ENCODE data around the gene FRYL.

FRYL gene

GRCh38 chr4:48556268-48556667 is 223.8 kb downstream of the FRYL start:
- Histone ChIP-seq H3K9me2 (replicated peaks; ENCODE audit: low read depth, low read length) (no peaks in the 10 kb centered on the region), H2AFZ (ENCODE audit: low read length) (no peak overlapping the region), H3K27me3 (ENCODE audit: insufficient read depth, low read length, poor library complexity, severe bottlenecking) (no peaks in the 10 kb centered on the region), H3K9me3 (ENCODE audit: insufficient read depth, low read depth, low read length) (no peaks in the 10 kb centered on the region), H3F3A (ENCODE audit: low read depth) (no peaks in the 10 kb centered on the region), H3K36me3 (ENCODE audit: insufficient read depth, low read length) (peaks cover 63% of the 10 kb centered on the region), H3K4me2 (ENCODE audit: low read depth, low read length, poor library complexity, severe bottlenecking) (no peak overlapping the region), H4K20me1 (ENCODE audit: insufficient read depth, low read length, poor library complexity, severe bottlenecking) (no peaks in the 10 kb centered on the region), H3K4me1 (ENCODE audit: insufficient read depth, low read length, poor library complexity, severe bottlenecking) (no peaks in the 10 kb centered on the region), H3K79me2 (ENCODE audit: insufficient read depth, low read length) (no peaks in the 10 kb centered on the region), H3K9ac (ENCODE audit: low read depth, low read length, poor library complexity, severe bottlenecking) (no peak overlapping the region), H3K4me3 (ENCODE audit: low read length, poor library complexity, severe bottlenecking) (no peak overlapping the region)
- TF ChIP-seq CTCF (conservative IDR thresholded peaks at IDR 0.05; ENCODE audit: low read length) (no peak), EZH2phosphoT487 (IDR thresholded peaks at IDR 0.05; ENCODE audit: borderline replicate concordance) (no peak)

GRCh38 chr4:48554606-48555005 is 225.5 kb downstream of the FRYL start:
- H3K79me2 ChIP-seq (ENCODE audit: insufficient read depth, low read length): no peaks in the 10 kb centered on the region
- H3K4me2 ChIP-seq (ENCODE audit: low read depth, low read length, poor library complexity, severe bottlenecking): no peak overlapping the region
- no peaks in the 10 kb centered on the region for H3K9me2 ChIP-seq (replicated peaks; ENCODE audit: low read depth, low read length)
- H3K36me3 ChIP-seq (ENCODE audit: insufficient read depth, low read length): peaks cover 58% of the 10 kb centered on the region
- H3K27me3 ChIP-seq (ENCODE audit: insufficient read depth, low read length, poor library complexity, severe bottlenecking): no peaks in the 10 kb centered on the region
- no peak overlapping the region for H2AFZ ChIP-seq (ENCODE audit: low read length)
- no peak overlapping the region for H3K4me3 ChIP-seq (ENCODE audit: low read length, poor library complexity, severe bottlenecking)
- no peaks in the 10 kb centered on the region for H3K4me1 ChIP-seq (ENCODE audit: insufficient read depth, low read length, poor library complexity, severe bottlenecking)
- no peak overlapping the region for H3K9ac ChIP-seq (ENCODE audit: low read depth, low read length, poor library complexity, severe bottlenecking)
- no peaks in the 10 kb centered on the region for H4K20me1 ChIP-seq (ENCODE audit: insufficient read depth, low read length, poor library complexity, severe bottlenecking)
- H3K9me3 ChIP-seq (ENCODE audit: insufficient read depth, low read depth, low read length): no peaks in the 10 kb centered on the region
- TF ChIP-seq CTCF (conservative IDR thresholded peaks at IDR 0.05; ENCODE audit: low read length) (no peak), EZH2phosphoT487 (IDR thresholded peaks at IDR 0.05; ENCODE audit: borderline replicate concordance) (no peak)
- H3F3A ChIP-seq (ENCODE audit: low read depth): no peaks in the 10 kb centered on the region

- no peak for TF ChIP-seq EZH2phosphoT487 (IDR thresholded peaks at IDR 0.05; ENCODE audit: borderline replicate concordance)
- no peak for TF ChIP-seq CTCF (conservative IDR thresholded peaks at IDR 0.05; ENCODE audit: low read length)
- Histone ChIP-seq H3F3A (ENCODE audit: low read depth) (no peaks in the 10 kb centered on the region), H3K4me3 (ENCODE audit: low read length, poor library complexity, severe bottlenecking) (no peak overlapping the region), H4K20me1 (ENCODE audit: insufficient read depth, low read length, poor library complexity, severe bottlenecking) (no peaks in the 10 kb centered on the region), H3K9me3 (ENCODE audit: insufficient read depth, low read depth, low read length) (no peaks in the 10 kb centered on the region), H3K9ac (ENCODE audit: low read depth, low read length, poor library complexity, severe bottlenecking) (no peak overlapping the region), H2AFZ (ENCODE audit: low read length) (no peak overlapping the region), H3K9me2 (replicated peaks; ENCODE audit: low read depth, low read length) (no peaks in the 10 kb centered on the region), H3K4me2 (ENCODE audit: low read depth, low read length, poor library complexity, severe bottlenecking) (no peak overlapping the region), H3K27me3 (ENCODE audit: insufficient read depth, low read length, poor library complexity, severe bottlenecking) (no peaks in the 10 kb centered on the region), H3K4me1 (ENCODE audit: insufficient read depth, low read length, poor library complexity, severe bottlenecking) (peaks cover 3% of the 10 kb centered on the region), H3K36me3 (ENCODE audit: insufficient read depth, low read length) (peaks cover 57% of the 10 kb centered on the region), H3K79me2 (ENCODE audit: insufficient read depth, low read length) (no peaks in the 10 kb centered on the region)
Observed at GRCh38 chr4:48553720-48554119, 226.4 kb downstream of the FRYL start.

Data from Loucy (cell line).